MM.1S (cell line): ENCODE measurements around the gene ZC2HC1C.
"Not testable (repeated sequence)": the region's sequence is repeated elsewhere in the genome, so short reads cannot be mapped to it uniquely, and the experiment has no call there.

Experiments
- DNase-seq: peaks from one replicate; pipeline ENCODE4 v3.0.0-alpha.2; 2015
- H2AFZ ChIP-seq: fragments of 300-600 bp; sonication (generic); 2 replicates; pipeline ENCODE4 v1.6.0; 2016; ENCODE audit warnings: antibody characterized with exemption, low read length
- H3F3A ChIP-seq: fragments of 300-600 bp; sonication (generic); 2 replicates; pipeline ENCODE4 v1.6.1; 2016; ENCODE audit warnings: mild to moderate bottlenecking, antibody characterized with exemption, low read length, moderate library complexity, mixed read lengths; ENCODE audit not compliant: insufficient read depth
- H3K27ac ChIP-seq: fragments of 300-600 bp; sonication (generic); 2 replicates; pipeline ENCODE4 v1.5.1; 2016; ENCODE audit warnings: mild to moderate bottlenecking, low read length
- H3K27me3 ChIP-seq: fragments of 300-600 bp; sonication (generic); replicated peaks from 2 replicates; pipeline ENCODE4 v1.6.0; 2016; ENCODE audit warnings: low read length; ENCODE audit not compliant: insufficient read depth
- H3K36me3 ChIP-seq: fragments of 300-600 bp; sonication (generic); replicated peaks from 2 replicates; pipeline ENCODE4 v1.6.1; 2016; ENCODE audit warnings: mild to moderate bottlenecking, low read length, mixed read lengths; ENCODE audit not compliant: insufficient read depth
- H3K4me1 ChIP-seq: fragments of 300-600 bp; sonication (generic); 2 replicates; pipeline ENCODE4 v1.6.1; 2016; ENCODE audit warnings: low read length, mixed read lengths
- H3K4me2 ChIP-seq: fragments of 300-600 bp; sonication (generic); 2 replicates; pipeline ENCODE4 v1.6.0; 2016; ENCODE audit warnings: low read depth, low read length
- H3K4me3 ChIP-seq: fragments of 300-600 bp; sonication (generic); 2 replicates; pipeline ENCODE4 v1.5.1; 2016; ENCODE audit warnings: low read length, mixed read lengths
- H3K79me2 ChIP-seq: fragments of 300-600 bp; sonication (generic); 2 replicates; pipeline ENCODE4 v1.6.1; 2016; ENCODE audit warnings: mixed run types, low read length, mixed read lengths
- H3K9ac ChIP-seq: fragments of 300-600 bp; sonication (generic); 2 replicates; pipeline ENCODE4 v1.6.1; 2016; ENCODE audit warnings: low read length, mixed read lengths
- H3K9me2 ChIP-seq: fragments of 300-600 bp; sonication (generic); replicated peaks from 2 replicates; pipeline ENCODE4 v1.6.1; 2016; ENCODE audit warnings: mild to moderate bottlenecking, low read length, mixed read lengths; ENCODE audit not compliant: insufficient read depth
- H3K9me3 ChIP-seq: fragments of 300-600 bp; sonication (generic); replicated peaks from 2 replicates; pipeline ENCODE4 v1.6.1; 2016; ENCODE audit warnings: mild to moderate bottlenecking, low read length, mixed read lengths; ENCODE audit not compliant: insufficient read depth
- H4K20me1 ChIP-seq: fragments of 300-600 bp; sonication (generic); 2 replicates; pipeline ENCODE4 v1.6.1; 2016; ENCODE audit warnings: mild to moderate bottlenecking, low read length, moderate library complexity, mixed read lengths; ENCODE audit not compliant: insufficient read depth
- EZH2 ChIP-seq: fragments of 300-600 bp; sonication (generic); optimal IDR thresholded peaks from 2 replicates; pipeline ENCODE3; 2017; ENCODE audit warnings: low read depth, mild to moderate bottlenecking, antibody characterized with exemption, low read length, mixed read lengths
- EZH2phosphoT487 ChIP-seq: fragments of 300-600 bp; sonication (generic); IDR thresholded peaks from 2 replicates; pipeline ENCODE4 v1.6.1; 2018; ENCODE audit warnings: antibody characterized with exemption, low read length
- TF ChIP-seq, protein P1 (sequence below): fragments of 300-600 bp; sonication (generic); IDR thresholded peaks from 2 replicates; pipeline ENCODE4 v1.5.1; 2016; ENCODE audit warnings: antibody characterized with exemption, low read length, mixed read lengths

ZC2HC1C gene

GRCh38 chr14:75126121-75126544 lies 56.7 kb downstream of the ZC2HC1C start:
- peaks cover 19% of the 10 kb centered on the region for H3K79me2 ChIP-seq
- H3K27ac ChIP-seq, result peak overlapping the region; percentile 82; the same call in 1 of the 2 replicates
- no peak for DNase-seq
- peak overlapping the region; percentile 90 for H3K9ac ChIP-seq
- 0 out of 2 replicates have a peak, but pooled peaks cover 7% of the 10 kb centered on the region for H3K4me1 ChIP-seq
- peak overlapping the region; percentile 76 for H3K4me3 ChIP-seq
- H2AFZ ChIP-seq, result peak overlapping the region; percentile 54; the same call in 1 of the 2 replicates
- H4K20me1 ChIP-seq, result no peaks in the 10 kb centered on the region
- H3K9me3 ChIP-seq, result no peaks in the 10 kb centered on the region
- H3K9me2 ChIP-seq, result no peaks in the 10 kb centered on the region
- no peaks in the 10 kb centered on the region for H3K36me3 ChIP-seq
- peak overlapping the region; percentile 74 for H3K4me2 ChIP-seq
- TF ChIP-seq, protein P1, sequence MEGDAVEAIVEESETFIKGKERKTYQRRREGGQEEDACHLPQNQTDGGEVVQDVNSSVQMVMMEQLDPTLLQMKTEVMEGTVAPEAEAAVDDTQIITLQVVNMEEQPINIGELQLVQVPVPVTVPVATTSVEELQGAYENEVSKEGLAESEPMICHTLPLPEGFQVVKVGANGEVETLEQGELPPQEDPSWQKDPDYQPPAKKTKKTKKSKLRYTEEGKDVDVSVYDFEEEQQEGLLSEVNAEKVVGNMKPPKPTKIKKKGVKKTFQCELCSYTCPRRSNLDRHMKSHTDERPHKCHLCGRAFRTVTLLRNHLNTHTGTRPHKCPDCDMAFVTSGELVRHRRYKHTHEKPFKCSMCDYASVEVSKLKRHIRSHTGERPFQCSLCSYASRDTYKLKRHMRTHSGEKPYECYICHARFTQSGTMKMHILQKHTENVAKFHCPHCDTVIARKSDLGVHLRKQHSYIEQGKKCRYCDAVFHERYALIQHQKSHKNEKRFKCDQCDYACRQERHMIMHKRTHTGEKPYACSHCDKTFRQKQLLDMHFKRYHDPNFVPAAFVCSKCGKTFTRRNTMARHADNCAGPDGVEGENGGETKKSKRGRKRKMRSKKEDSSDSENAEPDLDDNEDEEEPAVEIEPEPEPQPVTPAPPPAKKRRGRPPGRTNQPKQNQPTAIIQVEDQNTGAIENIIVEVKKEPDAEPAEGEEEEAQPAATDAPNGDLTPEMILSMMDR, result no peak
- TF ChIP-seq EZH2, result no peak
- no peaks in the 10 kb centered on the region for H3K27me3 ChIP-seq
- no peaks in the 10 kb centered on the region for H3F3A ChIP-seq

DNA sequence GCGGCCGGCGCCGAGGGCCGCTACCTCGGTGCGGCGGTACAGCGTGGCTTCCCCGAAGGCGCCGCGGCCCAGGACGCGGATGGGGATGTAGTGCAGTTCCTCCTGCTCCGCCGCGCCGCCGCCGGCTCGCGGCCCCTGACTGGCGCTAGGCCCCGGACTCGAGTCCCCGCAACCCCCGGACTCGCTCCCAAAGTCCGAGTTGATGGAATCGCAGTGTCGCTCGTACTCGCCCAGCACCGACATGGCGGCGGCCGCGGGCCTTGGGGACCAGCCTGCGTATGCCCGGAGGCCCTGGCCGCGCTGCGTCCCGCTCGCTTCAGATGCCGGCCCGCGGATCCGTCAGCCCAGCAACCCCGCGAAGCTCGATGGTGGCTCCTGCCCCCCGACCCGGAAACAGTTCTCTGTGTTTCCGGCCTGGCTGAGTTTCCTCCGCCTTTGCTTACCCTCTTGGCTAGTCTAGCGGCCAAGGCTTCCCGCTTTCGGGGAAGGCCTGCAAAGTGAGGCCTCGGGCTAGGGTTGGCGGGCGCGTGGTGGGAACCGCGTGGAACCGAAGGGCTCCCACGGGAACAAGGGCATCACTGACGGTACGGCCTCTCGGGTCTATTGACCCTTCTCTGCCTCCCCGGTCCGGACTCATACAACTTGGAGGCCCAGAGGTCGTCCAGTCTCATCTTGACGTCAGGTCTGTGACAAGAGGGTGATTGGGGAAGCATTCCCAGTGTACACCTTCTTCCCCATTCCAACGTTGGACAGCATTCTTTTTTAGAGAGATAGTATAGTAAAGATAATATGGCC lies 57.4 kb downstream of the ZC2HC1C start, which contains the start of gene NEK9:
TSS of gene NEK9 (minus strand) at position 370 of the 795 bp plus-strand sequence. CDS start at position 243, 127 bp downstream.
- H3K27me3 ChIP-seq, result no peaks in the 10 kb centered on the region
- peak within 1 kb of the TSS; percentile 90 for H3K9ac ChIP-seq
- H3K4me1 ChIP-seq, result 0 out of 2 replicates have a peak, but pooled peaks cover 7% of the 10 kb centered on the region
- DNase-seq, result peak; percentile 71
- H4K20me1 ChIP-seq, result no peaks in the 10 kb centered on the region
- H2AFZ ChIP-seq, result peak within 1 kb of the TSS; percentile 54
- H3F3A ChIP-seq, result no peaks in the 10 kb centered on the region
- no peaks in the 10 kb centered on the region for H3K9me2 ChIP-seq
- peaks cover 19% of the 10 kb centered on the region for H3K79me2 ChIP-seq
- H3K27ac ChIP-seq, result peak within 1 kb of the TSS; percentile 82
- H3K9me3 ChIP-seq, result no peaks in the 10 kb centered on the region
- H3K4me3 ChIP-seq, result peak within 1 kb of the TSS; percentile 76
- H3K36me3 ChIP-seq, result no peaks in the 10 kb centered on the region
- peak within 1 kb of the TSS; percentile 89 for H3K4me2 ChIP-seq
- TF ChIP-seq, protein P1, result no peak
- TF ChIP-seq EZH2 (no peak), EZH2phosphoT487 (no peak)

GRCh38 chr14:75127474-75127820 lies 58.0 kb downstream of the ZC2HC1C start:
- Histone ChIP-seq H3K27ac (peak overlapping the region; percentile 82), H3K4me2 (peak overlapping the region; percentile 89), H3K9ac (peak overlapping the region; percentile 90), H2AFZ (peak overlapping the region; percentile 54), H3K79me2 (peaks cover 19% of the 10 kb centered on the region), H3K4me3 (peak overlapping the region; percentile 76)
- H4K20me1 ChIP-seq, H3K9me2 ChIP-seq, DNase-seq, H3K9me3 ChIP-seq, H3K36me3 ChIP-seq, H3K4me1 ChIP-seq, H3K27me3 ChIP-seq, H3F3A ChIP-seq: not testable (repeated sequence)
